ENCODE data around the gene GCAT. TPM values are rescaled to one million over a fixed set of nuclear protein-coding genes. Genes with fewer than 3 reads are reported as not detected.

GCAT gene
- total RNA-seq: 10 to 100 TPM; 10.9 to 11.7 TPM

DNA sequence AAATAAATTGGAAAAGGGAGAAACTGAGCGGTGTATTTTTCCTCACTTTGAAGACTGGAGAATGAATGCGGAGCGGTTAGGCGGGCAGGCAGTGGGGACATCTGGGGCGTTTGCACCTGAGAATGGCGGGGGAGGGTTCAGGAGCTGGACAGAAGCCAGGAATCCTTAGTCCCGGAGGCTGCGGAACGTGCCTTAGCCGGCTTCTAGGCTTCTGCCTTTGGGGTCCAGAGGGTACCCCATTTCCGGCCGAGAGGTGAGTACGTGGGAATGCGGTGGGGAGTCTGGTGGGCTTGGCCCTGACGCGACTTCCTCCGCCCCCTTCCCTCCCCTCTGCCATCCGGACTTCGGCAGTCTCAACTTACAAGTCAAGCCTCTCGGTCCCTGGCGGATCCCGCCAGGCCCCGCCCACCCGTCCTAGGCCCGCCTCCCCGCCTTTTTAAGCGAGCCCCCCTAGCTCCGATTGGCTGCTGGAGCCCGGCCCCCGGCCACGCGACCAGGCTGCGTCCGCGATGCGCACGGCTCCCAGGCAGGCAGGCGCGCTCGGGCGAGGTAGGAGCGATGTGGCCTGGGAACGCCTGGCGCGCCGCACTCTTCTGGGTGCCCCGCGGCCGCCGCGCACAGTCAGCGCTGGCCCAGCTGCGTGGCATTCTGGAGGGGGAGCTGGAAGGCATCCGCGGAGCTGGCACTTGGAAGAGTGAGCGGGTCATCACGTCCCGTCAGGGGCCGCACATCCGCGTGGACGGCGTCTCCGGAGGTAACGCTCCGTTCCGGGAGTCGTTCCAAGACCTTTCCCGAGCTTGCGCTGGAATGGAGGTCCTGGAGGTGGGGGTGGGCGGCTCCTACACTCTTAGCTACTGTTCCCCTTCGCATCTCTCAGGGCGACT lies at the start of gene GCAT:
Gene GCAT (plus strand): TSS at position 525 of the 884 bp plus-strand sequence. CDS start 34 bp downstream, at position 559.
- CTCF ChIA-PET: interaction anchor here (0.5 to 3.2 kb wide), 7 partner anchors 11 to 955 kb away, joined by 3 to 35 read pairs (median 3); partner anchors contain the start of gene PDXP
- POLR2A ChIA-PET: interaction anchor here (0.6 to 1.0 kb wide), 4 partner anchors 11 to 132 kb away, joined by 3 read pairs; partner anchors contain the start of gene LGALS1

DNA sequence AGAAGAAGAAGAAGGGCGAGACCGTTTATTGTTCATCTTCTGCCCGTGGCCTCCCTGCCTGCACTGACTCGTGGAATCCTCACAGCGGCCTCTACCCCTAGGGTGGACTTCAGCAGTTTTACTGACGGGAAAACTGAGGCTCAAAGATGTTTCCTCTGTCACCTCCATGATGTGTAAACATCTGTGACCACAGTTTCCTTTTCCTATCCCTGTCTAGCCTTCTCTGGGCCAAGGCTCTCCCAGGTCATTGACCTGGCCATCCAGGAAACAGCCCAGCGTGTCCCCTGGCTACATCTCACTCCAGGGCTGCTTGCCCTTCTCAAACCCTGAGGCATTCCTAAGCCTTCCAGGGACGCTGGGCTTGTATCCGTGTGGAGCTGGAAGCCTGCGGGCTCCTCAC lies 49.0 kb upstream of the GCAT start:
- ChIA-PET CTCF (no interaction called here), POLR2A (interaction anchor here (0.6 kb wide), 1 partner anchor 9 kb away, joined by 4 read pairs; no protein-coding TSS in a partner anchor)

DNA sequence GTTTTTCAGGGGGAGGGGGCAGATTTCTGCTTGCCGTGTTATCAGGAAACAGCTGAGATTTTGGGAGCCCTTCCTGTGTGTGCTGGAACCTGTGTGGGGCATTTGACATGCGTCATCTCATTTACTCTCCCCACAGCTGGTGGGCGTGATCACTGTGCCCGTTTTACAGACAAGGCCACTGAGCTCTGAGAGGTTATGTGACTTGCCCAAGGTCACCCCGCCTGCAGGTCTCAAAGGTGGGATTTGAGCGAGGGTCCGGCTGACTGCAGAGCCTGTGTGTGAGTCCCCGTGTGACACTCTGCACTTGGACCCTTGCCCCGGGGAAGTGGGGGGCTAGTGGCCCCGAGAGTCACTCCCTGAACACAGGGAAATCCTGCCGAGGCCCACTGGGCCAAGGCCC lies 48.5 kb upstream of the GCAT start:
- ChIA-PET CTCF (no interaction called here), POLR2A (no interaction called here)

GRCh38 chr22:37760152-37760551 lies 47.6 kb upstream of the GCAT start:
- POLR2A ChIA-PET: interaction anchor here (0.7 kb wide), 1 partner anchor 136 kb away, joined by 3 read pairs; no protein-coding TSS in a partner anchor
- CTCF ChIA-PET: no interaction called here

DNA sequence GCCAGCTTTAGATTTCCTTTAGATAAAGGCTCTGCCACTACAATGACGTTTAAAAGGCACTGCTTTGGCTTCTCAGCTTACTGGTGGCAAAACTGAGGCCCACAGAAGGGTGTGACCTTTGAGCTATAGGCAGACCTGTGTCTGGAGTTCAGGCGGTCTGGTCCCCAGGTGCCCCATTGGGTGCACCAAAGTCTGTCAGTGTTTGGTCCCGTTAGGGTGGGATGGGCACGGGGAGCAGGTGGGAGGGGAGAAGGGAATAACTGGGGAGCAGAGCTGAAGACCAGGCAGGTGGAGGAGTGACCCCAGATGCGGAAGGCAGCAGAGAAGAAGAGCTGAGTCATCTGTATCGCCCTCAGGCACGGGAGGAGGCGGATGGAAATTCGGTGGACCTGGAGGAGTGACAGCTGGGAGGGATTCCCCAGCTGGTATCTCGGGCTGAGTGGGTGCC lies 45.3 kb upstream of the GCAT start:
- ChIA-PET POLR2A (interaction anchor here (0.6 kb wide), 1 partner anchor 63 kb away, joined by 4 read pairs; no protein-coding TSS in a partner anchor), CTCF (no interaction called here)

- POLR2A ChIA-PET: interaction anchor here (0.6 kb wide), 1 partner anchor 63 kb away, joined by 4 read pairs; no protein-coding TSS in a partner anchor
These were observed 44.7 kb upstream of the GCAT start for GRCh38 chr22:37763012-37763411.

GRCh38 chr22:37763652-37764051 lies 44.1 kb upstream of the GCAT start:
- POLR2A ChIA-PET: no interaction called here
- CTCF ChIA-PET: interaction anchor here (0.5 to 1.4 kb wide), 2 partner anchors 12 to 297 kb away, joined by 3 read pairs; no protein-coding TSS in a partner anchor

More at GRCh38 chr22:37763012-37763411, 44.7 kb upstream of the GCAT start:
- CTCF ChIA-PET: interaction anchor here (1.4 kb wide), 1 partner anchor 12 kb away, joined by 3 read pairs; no protein-coding TSS in a partner anchor

DNA sequence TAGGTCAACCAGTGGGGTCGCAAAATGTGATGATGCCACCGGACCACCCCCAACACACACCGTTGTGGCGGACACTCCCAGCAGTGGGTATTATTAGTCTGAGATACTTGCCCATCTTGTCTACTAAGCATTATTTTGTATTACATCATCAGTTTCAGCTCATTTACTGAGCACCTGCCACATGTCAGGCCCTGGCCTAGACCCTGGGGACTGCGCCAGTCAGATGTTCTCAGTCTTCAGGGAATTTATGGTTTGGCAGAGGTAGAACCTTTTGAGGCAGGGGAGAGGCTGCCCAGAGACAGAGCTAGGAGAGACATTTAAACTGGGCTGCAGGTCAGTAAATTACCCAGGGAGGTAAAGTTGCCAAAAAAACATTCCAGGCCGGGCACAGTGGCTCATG lies 43.1 kb upstream of the GCAT start:
- CTCF ChIA-PET: interaction anchor here (0.5 to 0.6 kb wide), 2 partner anchors 69 to 116 kb away, joined by 3 to 7 read pairs; no protein-coding TSS in a partner anchor
- POLR2A ChIA-PET: no interaction called here

GRCh38 chr22:37765498-37765897 lies 42.2 kb upstream of the GCAT start:
- POLR2A ChIA-PET: no interaction called here
- CTCF ChIA-PET: interaction anchor here (0.6 kb wide), 1 partner anchor 109 kb away, joined by 3 read pairs; no protein-coding TSS in a partner anchor

- ChIA-PET CTCF (interaction anchor here (0.6 kb wide), 1 partner anchor 108 kb away, joined by 3 read pairs; no protein-coding TSS in a partner anchor), POLR2A (interaction anchor here (0.6 kb wide), 2 partner anchors 8 to 29 kb away, joined by 3 to 4 read pairs; no protein-coding TSS in a partner anchor)
These were observed 41.7 kb upstream of the GCAT start for GRCh38 chr22:37765953-37766576.

DNA sequence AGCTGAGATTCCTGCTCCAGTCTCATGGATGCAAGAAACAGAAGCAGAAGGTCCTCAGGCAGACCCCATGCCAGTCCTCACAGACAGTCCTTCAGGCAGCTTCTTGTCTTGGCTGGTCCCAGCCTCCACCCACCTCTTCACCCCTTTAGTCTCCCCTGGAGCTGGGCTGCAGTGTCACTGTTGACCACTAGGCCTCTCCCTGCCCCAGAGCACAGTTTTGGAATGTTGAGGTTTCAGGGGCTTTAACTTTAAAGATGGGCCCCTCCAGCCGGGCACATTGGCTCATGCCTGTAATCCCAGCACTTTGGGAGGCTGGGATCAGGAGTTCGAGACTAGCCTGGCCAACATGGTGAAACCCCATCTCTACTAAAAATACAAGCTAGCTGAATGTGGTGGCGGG lies 39.5 kb upstream of the GCAT start:
- ChIA-PET POLR2A (interaction anchor here (0.6 kb wide), 2 partner anchors 9 to 10 kb away, joined by 3 to 4 read pairs; no protein-coding TSS in a partner anchor), CTCF (no interaction called here)

DNA sequence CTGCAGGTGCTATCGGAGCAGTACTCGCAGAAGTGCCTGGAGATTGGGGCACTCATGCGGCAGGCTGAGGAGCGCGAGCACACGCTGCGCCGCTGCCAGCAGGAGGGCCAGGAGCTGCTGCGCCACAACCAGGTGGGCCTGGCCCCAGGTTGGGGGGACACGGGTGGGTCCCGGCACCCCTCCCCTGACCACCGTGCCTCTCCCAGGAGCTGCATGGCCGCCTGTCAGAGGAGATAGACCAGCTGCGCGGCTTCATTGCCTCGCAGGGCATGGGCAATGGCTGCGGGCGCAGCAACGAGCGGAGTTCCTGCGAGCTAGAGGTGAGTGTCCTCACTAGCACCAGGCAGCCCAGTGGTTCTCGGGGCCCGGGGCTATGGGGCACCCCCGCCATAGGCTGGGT lies 38.7 kb upstream of the GCAT start:
- CTCF ChIA-PET: no interaction called here

DNA sequence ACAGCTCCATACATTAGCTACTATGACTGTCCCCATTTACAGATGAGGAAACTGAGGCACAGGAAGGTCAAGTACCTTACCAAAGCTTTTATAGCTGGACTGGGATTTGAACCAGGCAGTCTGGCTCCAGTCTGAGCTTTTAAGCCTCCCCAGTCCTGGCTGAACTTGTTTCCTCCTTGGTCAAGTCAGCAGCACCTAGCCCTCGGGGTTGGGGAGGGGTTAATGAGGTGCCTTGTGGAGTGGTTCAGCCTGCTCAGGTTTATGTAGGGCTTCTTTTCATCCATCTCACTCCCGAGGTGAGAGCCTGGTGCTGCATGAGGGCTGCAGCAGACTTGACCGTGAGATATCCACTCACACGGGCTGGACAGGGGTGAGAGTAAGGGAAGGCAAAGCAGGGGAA lies 36.7 kb upstream of the GCAT start:
- ChIA-PET CTCF (no interaction called here), POLR2A (no interaction called here)

More for the DNA sequence above, 38.7 kb upstream of the GCAT start:
- POLR2A ChIA-PET: no interaction called here

GRCh38 chr22:37771702-37772427 lies 35.9 kb upstream of the GCAT start:
- CTCF ChIA-PET: no interaction called here

GRCh38 chr22:37774728-37775127 lies 33.0 kb upstream of the GCAT start:
- CTCF ChIA-PET: no interaction called here

More at GRCh38 chr22:37771702-37772427, 35.9 kb upstream of the GCAT start:
- POLR2A ChIA-PET: no interaction called here

DNA sequence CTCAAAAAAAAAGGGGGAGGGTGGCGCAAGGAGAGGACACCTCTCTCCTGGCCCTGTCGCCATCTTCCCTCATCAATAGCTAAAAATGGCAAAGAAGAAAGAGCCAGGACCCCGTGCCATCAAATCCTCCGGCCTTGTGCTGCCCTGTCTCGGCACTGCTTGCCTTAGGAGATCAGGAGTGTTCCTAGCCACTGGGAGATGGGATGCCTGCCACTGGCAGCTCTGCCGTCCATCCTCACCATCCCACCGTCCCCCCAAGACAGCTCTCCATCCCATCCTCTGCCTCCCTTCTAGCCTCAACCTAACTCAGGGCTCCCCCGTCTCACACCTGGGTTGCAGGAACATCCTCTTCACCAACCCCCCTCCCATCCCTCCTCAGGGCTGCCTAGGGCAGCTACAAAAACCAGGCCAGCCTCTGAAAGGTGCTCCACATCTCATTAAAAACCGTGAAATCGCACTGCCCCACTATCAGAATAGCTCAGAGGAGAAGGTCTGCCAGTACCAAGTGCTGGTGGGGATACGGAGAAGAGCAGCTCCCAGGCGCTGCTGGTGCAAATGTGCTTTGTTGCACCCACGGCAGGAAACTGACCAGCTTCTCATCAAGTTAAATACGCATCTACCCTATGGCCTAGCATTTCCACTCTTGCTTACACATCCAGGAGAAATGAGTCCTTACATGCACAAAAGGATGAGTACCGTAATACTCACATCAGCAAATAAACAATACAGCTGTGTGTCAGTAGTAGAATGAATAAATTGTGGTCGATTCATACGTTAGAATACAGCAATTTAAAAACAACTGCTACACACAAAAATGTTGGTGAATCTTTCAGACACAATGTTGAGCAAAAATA lies 31.7 kb upstream of the GCAT start:
- POLR2A ChIA-PET: no interaction called here
- CTCF ChIA-PET: interaction anchor here (0.7 to 1.3 kb wide), 2 partner anchors 41 to 1331 kb away, joined by 3 to 4 read pairs; no protein-coding TSS in a partner anchor

More at GRCh38 chr22:37774728-37775127, 33.0 kb upstream of the GCAT start:
- POLR2A ChIA-PET: no interaction called here

- CTCF ChIA-PET: interaction anchor here (0.7 to 1.3 kb wide), 2 partner anchors 41 to 1332 kb away, joined by 3 to 4 read pairs; no protein-coding TSS in a partner anchor
- POLR2A ChIA-PET: no interaction called here
These were observed 31.1 kb upstream of the GCAT start for GRCh38 chr22:37776639-37777005.

DNA sequence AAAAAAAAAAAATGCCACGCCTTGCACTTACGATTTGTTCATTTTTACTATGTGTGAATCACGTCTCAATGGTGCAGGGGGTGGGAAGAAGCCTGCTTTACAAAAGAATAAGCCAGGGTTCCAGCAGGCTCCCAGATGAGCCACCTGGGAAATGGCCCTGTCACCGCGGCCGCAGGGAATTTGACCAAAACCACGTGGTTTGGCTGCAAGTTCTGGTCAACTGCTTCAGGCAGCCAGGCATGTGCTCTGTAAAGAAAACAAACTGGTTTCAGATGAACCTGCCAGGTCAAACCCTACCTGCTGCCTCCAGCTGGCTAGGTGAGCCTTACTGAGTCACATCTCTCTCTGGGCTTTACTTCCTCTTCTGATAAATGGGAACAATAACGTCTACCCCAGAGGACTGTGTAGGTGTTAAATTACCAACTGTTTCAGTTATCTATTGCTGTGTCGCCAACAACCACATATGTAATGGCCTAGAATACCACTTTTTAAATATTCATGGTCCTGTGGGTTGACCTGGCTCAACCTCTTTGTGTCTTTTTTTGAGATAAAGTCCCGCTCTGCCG lies 30.5 kb upstream of the GCAT start:
- POLR2A ChIA-PET: interaction anchor here (1.2 kb wide), 1 partner anchor 9 kb away, joined by 3 read pairs; no protein-coding TSS in a partner anchor
- CTCF ChIA-PET: interaction anchor here (0.7 kb wide), 1 partner anchor 1332 kb away, joined by 3 read pairs; no protein-coding TSS in a partner anchor

Data from activated CD8-positive, alpha-beta memory T cell treated with anti-CD3 and anti-CD28 coated beads for 36 hours (primary cell).